SK-N-MC (cell line): ENCODE results near the gene IMMP2L.

Experiments used
- EZH2 ChIP-seq: fragments of 200-600 bp; sonication (generic); IDR thresholded peaks from one replicate; pipeline ENCODE4 v1.6.1; 2017; ENCODE audit warnings: antibody characterized with exemption
- POLR2AphosphoS5 ChIP-seq: IDR thresholded peaks from 2 replicates; pipeline ENCODE4 v1.6.1; 2012; ENCODE audit warnings: mild to moderate bottlenecking, low read depth, low read length, borderline replicate concordance

- TF ChIP-seq EZH2, result no peak
- no peak for TF ChIP-seq POLR2AphosphoS5
These were observed 618.5 kb downstream of the IMMP2L start for GRCh38 chr7:110943701-110944345.
